Measurements from ENCODE around the gene NSF. TPM values are rescaled to one million over a fixed set of nuclear protein-coding genes. Genes with fewer than 3 reads are reported as not detected.
A peak's percentile ranks its signal among the peaks of the same experiment; 100 is the strongest.
"Not testable (repeated sequence)": the region's sequence is repeated elsewhere in the genome, so short reads cannot be mapped to it uniquely, and the experiment has no call there.

NSF gene
- total RNA-seq, 2 donors from 2014 or later = 24.1 to 94.1 TPM

DNA sequence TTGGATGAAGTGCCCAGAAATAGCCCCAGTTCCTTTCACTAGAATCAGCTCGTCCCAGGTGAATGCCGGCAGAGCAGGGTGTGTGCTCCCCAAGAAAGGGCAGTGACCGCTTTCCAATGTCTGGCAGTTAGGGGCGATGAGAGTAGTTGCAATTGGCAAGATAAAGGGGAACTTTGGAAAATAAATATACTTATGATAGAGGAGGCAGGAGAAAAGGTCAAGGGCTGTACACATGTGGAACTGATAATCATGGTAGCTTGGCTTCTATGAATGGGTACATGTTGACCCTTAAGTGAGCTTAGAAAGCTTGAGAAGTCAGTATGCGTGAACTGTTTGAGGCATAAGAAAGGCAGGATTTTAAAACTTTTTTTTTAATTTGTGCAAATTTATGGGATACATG, 75.5 kb downstream of the NSF start:
- not testable (repeated sequence) for ATAC-seq; H3K36me3 Mint-ChIP-seq; DNase-seq (ENCODE audit: low spot score in 2 of 2); H3K9me3 Mint-ChIP-seq; H3K27ac Mint-ChIP-seq

DNA sequence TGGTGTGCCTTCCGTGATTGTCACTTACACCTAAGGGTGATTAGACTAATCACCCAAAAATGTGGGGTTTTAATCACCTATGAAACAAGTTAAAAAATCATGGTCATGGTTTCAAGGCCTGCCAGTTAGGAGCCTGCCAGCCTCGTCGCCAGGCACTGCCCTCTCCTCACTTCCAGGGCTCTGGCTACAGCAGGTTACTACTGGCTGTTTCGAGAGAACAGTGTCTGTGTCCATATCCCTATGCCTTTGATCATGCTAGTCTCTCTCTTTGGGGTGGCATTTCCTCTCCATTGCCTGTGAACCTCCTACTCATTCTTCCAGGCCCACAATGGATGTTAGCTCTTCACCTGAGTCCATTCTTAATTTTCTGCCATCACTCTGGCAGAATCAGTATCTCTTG, 80.3 kb downstream of the NSF start:
- DNase-seq (ENCODE audit: low spot score in 2 of 2); H3K9me3 Mint-ChIP-seq; H3K36me3 Mint-ChIP-seq; ATAC-seq; H3K27ac Mint-ChIP-seq: not testable (repeated sequence)

DNA sequence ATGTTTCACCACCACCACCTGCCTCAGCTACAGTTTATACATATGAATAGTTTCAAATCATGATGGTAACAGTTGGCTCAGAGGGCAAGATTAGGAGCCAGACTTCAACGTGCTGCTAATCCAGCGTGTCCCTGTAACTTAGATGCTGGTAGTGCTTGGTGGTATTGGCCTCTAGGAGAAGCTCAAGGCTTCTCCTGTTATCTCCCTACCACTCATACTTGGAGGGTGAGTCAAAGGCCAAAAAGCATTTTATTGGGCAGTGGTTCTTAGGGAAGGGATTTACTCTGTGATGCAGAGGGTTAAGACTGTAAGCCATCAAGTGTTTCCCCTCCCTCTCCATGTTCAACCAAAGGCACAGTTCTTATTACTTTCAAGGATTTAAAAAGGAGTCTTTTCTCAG, 82.3 kb downstream of the NSF start:
- H3K36me3 Mint-ChIP-seq; ATAC-seq; DNase-seq (ENCODE audit: low spot score in 2 of 2); H3K9me3 Mint-ChIP-seq; H3K27ac Mint-ChIP-seq: not testable (repeated sequence)

DNA sequence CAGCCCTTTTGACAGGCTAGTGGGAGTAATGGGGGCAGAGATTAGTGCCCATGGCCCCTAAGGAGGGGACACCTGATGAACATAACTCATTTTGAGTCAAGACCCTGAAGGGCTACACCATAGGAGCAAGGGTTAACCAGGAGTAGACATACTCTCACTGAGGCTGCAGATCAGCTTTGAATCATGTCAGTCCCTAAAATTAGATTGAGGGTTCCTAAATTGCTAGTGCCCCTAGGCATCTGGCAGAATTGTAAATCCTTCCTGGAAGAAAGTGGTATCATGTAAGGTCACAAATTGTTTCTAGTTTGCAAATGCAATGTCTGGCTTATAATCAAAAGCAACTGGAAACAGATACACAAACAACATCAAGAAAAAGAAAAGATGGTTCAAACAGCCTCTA, 87.3 kb downstream of the NSF start:
- not testable (repeated sequence) for ATAC-seq; H3K36me3 Mint-ChIP-seq; DNase-seq (ENCODE audit: low spot score in 2 of 2); H3K27ac Mint-ChIP-seq; H3K9me3 Mint-ChIP-seq

DNA sequence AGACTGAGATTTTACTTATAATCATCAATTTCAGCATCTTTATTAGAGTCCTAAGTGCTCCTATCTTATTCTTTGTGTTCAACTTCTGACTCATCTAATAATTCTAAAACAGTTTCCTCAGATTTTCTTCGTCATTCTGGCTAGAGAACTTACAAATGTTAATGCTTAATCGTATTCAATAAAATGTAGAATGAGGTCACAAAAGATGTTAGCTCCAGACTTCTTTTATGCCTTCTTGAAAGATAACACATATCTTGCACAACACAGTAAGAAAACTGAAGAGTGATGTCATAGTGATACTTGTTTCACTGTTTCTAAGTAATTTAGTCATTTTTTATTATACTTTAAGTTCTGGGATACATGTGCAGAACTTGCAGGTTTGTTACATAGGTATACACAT, 93.2 kb downstream of the NSF start:
- H3K9me3 Mint-ChIP-seq; DNase-seq (ENCODE audit: low spot score in 2 of 2); H3K27ac Mint-ChIP-seq; H3K36me3 Mint-ChIP-seq; ATAC-seq: not testable (repeated sequence)

DNA sequence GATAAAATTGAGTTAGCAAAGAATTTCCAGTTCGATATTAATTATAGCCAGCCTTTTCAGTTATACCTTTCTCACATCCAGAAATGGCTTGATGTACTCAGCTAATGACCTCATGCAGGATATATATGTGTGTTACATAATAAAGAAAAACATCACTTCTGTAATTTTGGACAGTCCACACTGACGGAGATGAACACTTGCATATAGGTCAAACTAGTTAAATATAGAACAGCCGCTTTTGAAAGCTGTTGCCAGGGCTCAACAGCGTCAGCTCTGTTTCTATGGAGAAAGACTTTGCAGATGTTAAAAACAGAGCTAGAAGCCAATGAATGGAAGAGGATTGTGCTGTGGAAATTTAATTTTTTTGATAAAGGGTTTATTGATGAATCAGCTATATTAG, 94.8 kb downstream of the NSF start:
- H3K9me3 Mint-ChIP-seq; DNase-seq (ENCODE audit: low spot score in 2 of 2); H3K36me3 Mint-ChIP-seq; ATAC-seq; H3K27ac Mint-ChIP-seq: not testable (repeated sequence)

DNA sequence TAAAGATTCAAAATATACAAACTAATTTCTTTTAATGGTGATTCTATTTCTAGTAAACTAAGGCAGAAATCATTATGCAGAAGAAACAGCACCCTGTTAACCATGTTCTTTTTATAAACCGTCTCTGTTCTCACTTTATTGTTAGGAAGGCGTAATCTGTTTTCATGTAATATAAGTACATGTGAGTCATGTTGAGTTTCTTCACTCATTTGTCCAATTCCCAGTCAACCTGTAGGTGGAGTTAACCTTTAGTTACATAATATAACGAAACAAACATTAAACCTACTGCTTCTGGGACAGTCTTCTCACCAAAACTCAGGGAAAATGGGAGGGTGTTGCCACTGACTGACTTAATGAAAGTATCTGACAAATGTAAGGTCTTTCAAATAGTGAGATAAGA, 101.7 kb downstream of the NSF start:
- H3K27ac Mint-ChIP-seq; H3K36me3 Mint-ChIP-seq; H3K9me3 Mint-ChIP-seq; ATAC-seq; DNase-seq (ENCODE audit: low spot score in 2 of 2): not testable (repeated sequence)

DNA sequence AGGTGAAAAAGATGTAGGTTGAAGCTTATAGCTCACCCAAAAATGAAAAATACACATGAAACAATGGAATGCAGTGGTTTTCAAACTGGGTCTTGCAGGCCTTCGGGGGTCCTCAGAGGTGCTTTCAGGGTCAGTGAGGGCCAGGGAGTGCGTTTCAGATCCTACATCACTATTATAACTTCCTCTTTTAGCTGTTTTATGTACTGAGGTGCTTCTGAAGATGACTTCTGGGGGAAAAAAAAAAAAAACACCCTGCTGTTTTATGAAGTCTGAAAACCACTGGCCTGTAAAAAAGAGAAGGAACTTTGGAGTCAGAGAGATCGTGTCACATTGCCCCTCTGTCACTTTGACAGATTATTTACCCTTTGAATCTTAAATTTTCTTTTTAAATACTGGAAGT, 102.8 kb downstream of the NSF start:
- H3K27ac Mint-ChIP-seq; H3K9me3 Mint-ChIP-seq; H3K36me3 Mint-ChIP-seq; ATAC-seq; DNase-seq (ENCODE audit: low spot score in 2 of 2): not testable (repeated sequence)

DNA sequence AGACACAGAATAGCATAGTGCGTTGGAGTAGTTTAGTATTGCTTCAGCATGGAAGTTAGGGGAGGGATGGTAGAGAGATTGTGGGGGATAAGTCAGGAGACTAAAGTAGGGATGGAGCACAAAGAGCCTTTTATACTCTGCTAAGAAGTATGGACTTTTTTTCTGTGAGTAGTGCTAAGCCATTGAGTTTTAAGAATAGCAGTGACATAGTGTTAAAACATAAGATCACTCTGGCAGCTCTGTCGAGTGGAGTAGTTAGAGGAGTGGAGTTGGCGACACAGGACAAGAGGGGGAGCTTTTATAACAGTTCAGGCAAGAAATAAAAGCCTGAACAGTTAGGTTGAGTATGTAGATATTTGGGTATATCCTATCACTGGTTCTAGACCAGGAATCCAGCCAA, 106.1 kb downstream of the NSF start:
- H3K27ac Mint-ChIP-seq; DNase-seq (ENCODE audit: low spot score in 2 of 2); ATAC-seq; H3K9me3 Mint-ChIP-seq; H3K36me3 Mint-ChIP-seq: not testable (repeated sequence)

DNA sequence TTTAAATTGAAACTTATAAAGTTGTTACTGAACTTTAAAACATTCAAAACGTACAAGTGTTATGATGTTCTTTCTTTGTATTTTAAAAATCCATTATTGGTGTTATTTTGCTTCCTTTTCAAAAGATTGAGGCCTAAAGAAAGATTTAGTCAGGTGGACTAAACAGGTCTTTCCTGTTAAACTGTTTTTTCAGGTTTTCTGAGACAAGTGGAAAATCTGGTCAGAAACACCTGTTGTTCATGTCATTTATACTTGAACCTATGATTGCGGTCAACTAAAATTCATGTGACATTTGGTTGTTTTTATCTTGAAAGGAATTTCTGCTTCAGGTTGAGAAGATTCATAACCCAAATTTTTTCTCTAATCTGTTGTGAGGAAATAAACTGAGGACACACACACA, 108.5 kb downstream of the NSF start:
- H3K9me3 Mint-ChIP-seq; DNase-seq (ENCODE audit: low spot score in 2 of 2); H3K27ac Mint-ChIP-seq; ATAC-seq; H3K36me3 Mint-ChIP-seq: not testable (repeated sequence)

DNA sequence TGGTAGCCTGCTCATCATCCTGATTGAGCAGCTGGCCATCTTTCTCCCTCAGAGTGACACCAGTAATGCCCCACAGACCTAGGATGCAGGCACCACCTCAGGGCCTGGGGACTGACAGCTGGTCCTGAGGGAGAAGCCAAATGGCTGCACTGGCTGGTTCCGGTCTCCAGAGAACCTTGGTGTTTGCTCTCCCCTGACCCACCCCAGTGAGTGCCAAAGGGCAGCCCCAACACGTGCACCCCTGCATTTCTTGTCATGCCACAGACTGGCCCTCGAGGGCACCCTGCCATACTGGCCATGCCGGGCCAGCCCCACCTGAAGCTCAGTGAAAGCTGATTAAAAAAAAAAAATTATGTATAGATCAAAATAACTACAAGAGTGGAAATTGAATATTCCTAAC, 127.5 kb downstream of the NSF start:
- no peak for DNase-seq (ENCODE audit: low spot score in 2 of 2)
- H3K36me3 Mint-ChIP-seq = no peaks in the 10 kb centered on the region
- H3K9me3 Mint-ChIP-seq = no peaks in the 10 kb centered on the region
- no peak for ATAC-seq
- H3K27ac Mint-ChIP-seq = no peak overlapping the region

DNA sequence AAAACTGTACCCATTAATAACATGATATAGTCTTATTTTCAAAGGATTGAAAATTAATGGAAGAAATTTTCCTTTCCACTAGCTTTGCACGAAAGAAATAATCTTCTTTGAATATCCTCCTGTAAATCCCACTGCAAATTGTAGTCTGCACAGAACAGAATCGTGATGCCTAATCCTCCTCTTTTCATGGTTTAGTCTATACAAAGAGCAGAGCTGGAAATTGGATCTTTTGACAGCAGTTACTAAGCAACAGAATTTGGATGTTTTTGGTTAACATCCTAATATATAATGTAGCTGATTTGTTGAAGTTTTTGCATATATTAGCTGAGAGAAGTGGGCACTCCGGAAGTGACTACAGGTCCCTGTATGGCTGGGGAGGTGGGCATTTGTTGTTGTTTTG, 129.4 kb downstream of the NSF start:
- Mint-ChIP-seq H3K36me3 (no peaks in the 10 kb centered on the region), H3K27ac (no peak overlapping the region), H3K9me3 (no peaks in the 10 kb centered on the region)
- ATAC-seq = no peak
- no peak for DNase-seq (ENCODE audit: low spot score in 2 of 2)

DNA sequence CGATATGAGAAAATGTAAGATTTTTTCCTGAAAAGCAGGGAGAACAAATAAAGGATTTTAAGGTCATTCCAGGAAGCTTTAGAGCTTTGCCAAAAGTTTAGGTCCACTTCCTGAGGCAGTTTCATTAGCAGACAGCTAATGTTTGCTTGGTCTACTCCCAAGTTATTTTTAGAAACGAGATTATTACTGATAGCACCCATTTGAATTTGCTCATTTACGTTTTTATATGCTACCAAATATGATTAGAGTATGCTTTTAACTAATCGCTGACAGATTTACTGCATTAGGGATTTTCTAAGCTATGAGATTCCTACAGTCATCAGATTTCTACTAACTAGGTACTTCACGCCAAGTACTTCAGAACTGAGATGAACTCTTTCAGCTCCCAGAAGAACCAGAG, 129.9 kb downstream of the NSF start:
- H3K27ac Mint-ChIP-seq = no peak overlapping the region
- no peaks in the 10 kb centered on the region for H3K9me3 Mint-ChIP-seq
- no peak for DNase-seq (ENCODE audit: low spot score in 2 of 2)
- ATAC-seq = no peak
- no peaks in the 10 kb centered on the region for H3K36me3 Mint-ChIP-seq

DNA sequence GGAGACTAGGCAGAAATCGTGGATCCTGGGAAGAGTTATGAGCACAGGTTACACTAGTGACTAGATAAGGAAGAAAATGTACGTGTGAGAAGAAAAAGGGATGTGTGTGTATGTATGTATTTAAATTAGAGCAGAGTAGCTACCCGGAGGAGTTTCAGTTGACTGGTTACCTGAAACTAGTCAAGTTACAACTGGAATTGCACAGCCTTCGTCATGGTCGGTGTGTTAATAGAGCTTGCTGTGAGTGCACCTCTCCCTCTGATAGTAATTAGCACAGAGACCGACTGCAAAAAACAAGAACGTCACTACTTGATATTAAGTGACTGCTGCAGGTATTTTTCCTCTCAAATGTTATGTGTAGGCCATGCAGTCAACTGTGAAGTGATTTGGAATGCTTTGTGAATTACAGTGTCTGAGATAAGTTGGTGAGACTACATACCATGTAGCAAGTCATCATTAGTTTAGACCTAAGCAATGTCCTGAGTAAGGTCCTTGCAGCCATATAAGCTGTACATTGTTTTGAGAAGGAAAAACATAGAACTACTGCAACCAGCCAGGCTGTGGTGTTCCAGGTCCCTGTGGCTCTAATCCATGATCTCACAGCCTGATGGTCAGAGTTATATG, 132.3 kb downstream of the NSF start:
- Mint-ChIP-seq H3K36me3 (no peaks in the 10 kb centered on the region), H3K9me3 (no peaks in the 10 kb centered on the region), H3K27ac (peak overlapping the region in 1 of 2 donors; percentile 38)
- no peak for DNase-seq (ENCODE audit: low spot score in 2 of 2)
- ATAC-seq = no peak

DNA sequence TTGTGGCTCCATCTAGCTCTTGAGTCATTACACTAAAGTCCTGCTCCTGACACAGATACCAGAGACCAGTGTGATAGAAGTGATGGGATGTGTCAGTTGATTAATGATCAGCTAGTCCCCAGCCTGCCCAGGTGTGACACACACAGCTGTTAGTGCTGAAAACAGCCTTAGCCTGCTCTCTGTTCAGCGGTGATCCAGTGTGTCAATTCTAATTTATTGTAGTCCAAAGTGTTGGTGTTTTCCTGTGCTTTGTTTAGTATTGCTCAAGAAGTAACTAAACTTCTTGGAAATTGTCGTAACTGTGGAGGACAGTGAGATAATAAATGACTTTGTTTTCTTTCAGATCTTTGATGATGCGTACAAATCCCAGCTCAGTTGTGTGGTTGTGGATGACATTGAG, 135.7 kb downstream of the NSF start:
- H3K36me3 Mint-ChIP-seq = no peaks in the 10 kb centered on the region

DNA sequence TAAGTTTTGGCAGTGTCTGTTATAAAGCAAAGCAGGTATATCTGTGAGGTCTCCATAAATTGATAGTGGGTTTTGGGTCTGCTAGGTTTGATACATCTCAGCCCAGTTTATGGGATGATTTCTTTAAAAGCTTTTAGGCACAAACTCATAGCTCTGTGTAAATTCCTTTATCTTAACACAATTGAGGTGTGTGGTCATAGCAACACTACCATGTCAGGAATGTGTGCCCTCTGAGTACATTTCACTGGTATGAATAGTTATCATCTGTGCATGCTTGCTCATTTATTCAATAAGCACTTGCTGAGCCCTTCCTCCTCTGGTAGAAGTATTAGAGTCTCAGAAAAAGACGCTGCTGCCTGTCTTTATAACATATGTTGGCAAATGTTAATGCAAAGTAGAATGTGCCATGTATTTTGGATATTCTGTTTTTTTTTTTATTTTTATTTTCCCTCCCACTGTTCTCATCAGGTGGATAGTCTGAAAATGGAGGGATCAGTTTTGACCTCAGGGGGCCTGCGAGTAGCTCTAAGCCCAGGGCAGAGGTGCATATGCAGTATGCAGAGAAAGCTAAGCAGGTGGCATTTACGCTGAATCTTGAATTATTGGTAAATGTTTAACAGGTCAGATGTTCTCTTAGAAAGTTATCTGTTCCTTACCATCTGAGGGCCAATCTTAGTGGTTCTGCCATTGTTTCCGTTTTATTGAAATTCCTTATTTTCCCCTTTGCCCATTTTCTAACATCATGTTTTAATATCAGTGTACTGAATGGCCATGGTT, 137.3 kb downstream of the NSF start:
- ATAC-seq = no peak
- no peaks in the 10 kb centered on the region for H3K9me3 Mint-ChIP-seq
- DNase-seq (ENCODE audit: low spot score in 2 of 2) = no peak
- H3K27ac Mint-ChIP-seq = no peak overlapping the region
- no peaks in the 10 kb centered on the region for H3K36me3 Mint-ChIP-seq

More for the DNA sequence above, 135.7 kb downstream of the NSF start:
- H3K27ac Mint-ChIP-seq = no peak overlapping the region
- ATAC-seq (no peak), DNase-seq (ENCODE audit: low spot score in 2 of 2) (no peak)
- H3K9me3 Mint-ChIP-seq = no peaks in the 10 kb centered on the region

DNA sequence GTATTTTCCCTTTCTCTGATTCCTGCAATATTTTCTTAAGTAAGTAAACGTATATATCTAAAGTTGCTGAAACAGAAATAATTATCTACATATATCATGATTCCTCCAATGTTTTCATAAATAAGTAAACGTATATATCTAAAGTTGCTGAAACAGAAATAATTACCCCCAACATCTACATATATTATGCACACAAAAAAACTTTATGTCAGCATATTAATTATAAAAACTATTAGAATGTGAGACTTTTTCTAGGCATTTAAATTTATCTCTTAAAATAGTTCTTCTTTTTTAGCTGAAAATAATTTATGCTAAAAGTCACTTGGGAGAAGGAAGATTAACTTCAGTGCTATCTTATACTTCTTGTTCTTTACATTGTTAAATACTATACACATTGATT, 139.6 kb downstream of the NSF start:
- ATAC-seq (no peak), DNase-seq (ENCODE audit: low spot score in 2 of 2) (no peak)
- no peaks in the 10 kb centered on the region for H3K9me3 Mint-ChIP-seq
- H3K36me3 Mint-ChIP-seq = no peaks in the 10 kb centered on the region
- no peak overlapping the region for H3K27ac Mint-ChIP-seq

DNA sequence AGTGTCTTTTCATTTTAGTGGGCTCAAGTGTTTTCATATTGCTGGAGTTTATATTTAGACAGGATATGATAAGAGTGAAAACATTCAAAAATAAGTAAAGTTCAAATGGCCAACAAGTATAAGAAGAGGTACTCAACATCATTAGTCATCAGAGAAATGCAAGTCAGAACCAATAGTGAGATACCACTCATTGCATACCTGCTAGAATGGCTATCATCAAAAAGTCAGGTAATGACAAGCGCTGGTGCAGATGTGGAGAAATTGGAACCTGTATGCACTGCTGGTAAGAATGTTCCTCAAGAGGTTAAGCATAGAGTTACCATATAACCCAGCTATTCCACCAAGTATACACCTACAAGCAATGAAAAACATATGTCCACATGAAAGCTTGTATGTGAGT, 140.2 kb downstream of the NSF start:
- Mint-ChIP-seq H3K27ac (no peak overlapping the region), H3K36me3 (no peaks in the 10 kb centered on the region), H3K9me3 (no peaks in the 10 kb centered on the region)
- DNase-seq (ENCODE audit: low spot score in 2 of 2) = no peak
- no peak for ATAC-seq

All from activated naive CD4-positive, alpha-beta T cell treated with anti-CD3 and anti-CD28 coated beads, Interleukin-2, amount 50 U/mL, for 72 hours (primary cell).